ENCODE data around the gene GPR37L1.
"Not testable (repeated sequence)": the region's sequence is repeated elsewhere in the genome, so short reads cannot be mapped to it uniquely, and the experiment has no call there.

Gene GPR37L1

GRCh38 chr1:202163281-202164270 is 40.9 kb downstream of the GPR37L1 start:
- H3K36me3 ChIP-seq (ENCODE audit: control insufficient read depth in 2 of 2, insufficient read depth in 2 of 2, low read length in 2 of 2) = no peaks in the 10 kb centered on the region
- H3K27ac ChIP-seq (ENCODE audit: low read length) = no peak overlapping the region
- H3K9ac ChIP-seq (ENCODE audit: low read length in 2 of 2) = no peak overlapping the region
- H3K4me1 ChIP-seq (ENCODE audit: control insufficient read depth, insufficient read depth, low read length) = peaks cover 3% of the 10 kb centered on the region
- no peaks in the 10 kb centered on the region for H3K9me3 ChIP-seq (ENCODE audit: control insufficient read depth in 2 of 2, low read length in 2 of 2)
- peaks cover 0 to 2% of the 10 kb centered on the region in 2 donors for H3K27me3 ChIP-seq (ENCODE audit: control insufficient read depth in 1 of 2, insufficient read depth in 2 of 2, low read length in 2 of 2)
- H3K4me3 ChIP-seq (ENCODE audit: low read length in 2 of 2) = no peak overlapping the region

GRCh38 chr1:202164271-202165037 is 41.7 kb downstream of the GPR37L1 start:
- H3K27me3 ChIP-seq (ENCODE audit: control insufficient read depth in 1 of 2, insufficient read depth in 2 of 2, low read length in 2 of 2) = peaks cover 0 to 2% of the 10 kb centered on the region in 2 donors
- H3K4me1 ChIP-seq (ENCODE audit: control insufficient read depth, insufficient read depth, low read length) = peaks cover 3% of the 10 kb centered on the region
- no peak overlapping the region for H3K9ac ChIP-seq (ENCODE audit: low read length in 2 of 2)
- no peaks in the 10 kb centered on the region for H3K36me3 ChIP-seq (ENCODE audit: control insufficient read depth in 2 of 2, insufficient read depth in 2 of 2, low read length in 2 of 2)
- H3K27ac ChIP-seq (ENCODE audit: low read length) = no peak overlapping the region
- H3K9me3 ChIP-seq (ENCODE audit: control insufficient read depth in 2 of 2, low read length in 2 of 2) = no peaks in the 10 kb centered on the region
- H3K4me3 ChIP-seq (ENCODE audit: low read length in 2 of 2) = no peak overlapping the region

- H3K36me3 ChIP-seq (ENCODE audit: control insufficient read depth in 2 of 2, insufficient read depth in 2 of 2, low read length in 2 of 2) = no peaks in the 10 kb centered on the region
- H3K9ac ChIP-seq (ENCODE audit: low read length in 2 of 2) = no peak overlapping the region
- peaks cover 0 to 2% of the 10 kb centered on the region in 2 donors for H3K27me3 ChIP-seq (ENCODE audit: control insufficient read depth in 1 of 2, insufficient read depth in 2 of 2, low read length in 2 of 2)
- no peak overlapping the region for H3K27ac ChIP-seq (ENCODE audit: low read length)
- no peaks in the 10 kb centered on the region for H3K9me3 ChIP-seq (ENCODE audit: control insufficient read depth in 2 of 2, low read length in 2 of 2)
- peaks cover 3% of the 10 kb centered on the region for H3K4me1 ChIP-seq (ENCODE audit: control insufficient read depth, insufficient read depth, low read length)
- no peak overlapping the region for H3K4me3 ChIP-seq (ENCODE audit: low read length in 2 of 2)
Observed at GRCh38 chr1:202165267-202165941, 42.7 kb downstream of the GPR37L1 start.

GRCh38 chr1:202165942-202166843 is 43.5 kb downstream of the GPR37L1 start:
- no peaks in the 10 kb centered on the region for H3K36me3 ChIP-seq (ENCODE audit: control insufficient read depth in 2 of 2, insufficient read depth in 2 of 2, low read length in 2 of 2)
- no peak overlapping the region for H3K9ac ChIP-seq (ENCODE audit: low read length in 2 of 2)
- H3K27me3 ChIP-seq (ENCODE audit: control insufficient read depth in 1 of 2, insufficient read depth in 2 of 2, low read length in 2 of 2) = peaks cover 0 to 2% of the 10 kb centered on the region in 2 donors
- no peak overlapping the region for H3K4me3 ChIP-seq (ENCODE audit: low read length in 2 of 2)
- H3K4me1 ChIP-seq (ENCODE audit: control insufficient read depth, insufficient read depth, low read length) = peaks cover 3% of the 10 kb centered on the region
- H3K9me3 ChIP-seq (ENCODE audit: control insufficient read depth in 2 of 2, low read length in 2 of 2) = no peaks in the 10 kb centered on the region
- H3K27ac ChIP-seq (ENCODE audit: low read length) = no peak overlapping the region

GRCh38 chr1:202167054-202167453 is 44.3 kb downstream of the GPR37L1 start:
- not testable (repeated sequence) for H3K9ac ChIP-seq (ENCODE audit: low read length in 2 of 2); H3K4me3 ChIP-seq (ENCODE audit: low read length in 2 of 2); H3K9me3 ChIP-seq (ENCODE audit: control insufficient read depth in 2 of 2, low read length in 2 of 2); H3K36me3 ChIP-seq (ENCODE audit: control insufficient read depth in 2 of 2, insufficient read depth in 2 of 2, low read length in 2 of 2); H3K4me1 ChIP-seq (ENCODE audit: control insufficient read depth, insufficient read depth, low read length); H3K27me3 ChIP-seq (ENCODE audit: control insufficient read depth in 1 of 2, insufficient read depth in 2 of 2, low read length in 2 of 2); H3K27ac ChIP-seq (ENCODE audit: low read length)

GRCh38 chr1:202167708-202168415 is 45.1 kb downstream of the GPR37L1 start:
- Histone ChIP-seq H3K36me3 (ENCODE audit: control insufficient read depth in 2 of 2, insufficient read depth in 2 of 2, low read length in 2 of 2) (no peaks in the 10 kb centered on the region), H3K4me3 (ENCODE audit: low read length in 2 of 2) (no peak overlapping the region), H3K9me3 (ENCODE audit: control insufficient read depth in 2 of 2, low read length in 2 of 2) (no peaks in the 10 kb centered on the region), H3K9ac (ENCODE audit: low read length in 2 of 2) (no peak overlapping the region), H3K27me3 (ENCODE audit: control insufficient read depth in 1 of 2, insufficient read depth in 2 of 2, low read length in 2 of 2) (peaks cover 0 to 2% of the 10 kb centered on the region in 2 donors), H3K27ac (ENCODE audit: low read length) (no peak overlapping the region), H3K4me1 (ENCODE audit: control insufficient read depth, insufficient read depth, low read length) (peaks cover 3% of the 10 kb centered on the region)

GRCh38 chr1:202168861-202169260 is 46.1 kb downstream of the GPR37L1 start:
- Histone ChIP-seq H3K27ac (ENCODE audit: low read length) (no peak overlapping the region), H3K4me3 (ENCODE audit: low read length in 2 of 2) (no peak overlapping the region), H3K36me3 (ENCODE audit: control insufficient read depth in 2 of 2, insufficient read depth in 2 of 2, low read length in 2 of 2) (no peaks in the 10 kb centered on the region), H3K9me3 (ENCODE audit: control insufficient read depth in 2 of 2, low read length in 2 of 2) (no peaks in the 10 kb centered on the region), H3K9ac (ENCODE audit: low read length in 2 of 2) (no peak overlapping the region), H3K27me3 (ENCODE audit: control insufficient read depth in 1 of 2, insufficient read depth in 2 of 2, low read length in 2 of 2) (no peaks in the 10 kb centered on the region), H3K4me1 (ENCODE audit: control insufficient read depth, insufficient read depth, low read length) (peaks cover 3% of the 10 kb centered on the region)

- no peak overlapping the region for H3K27ac ChIP-seq (ENCODE audit: low read length)
- H3K4me1 ChIP-seq (ENCODE audit: control insufficient read depth, insufficient read depth, low read length) = peaks cover 3% of the 10 kb centered on the region
- no peaks in the 10 kb centered on the region for H3K36me3 ChIP-seq (ENCODE audit: control insufficient read depth in 2 of 2, insufficient read depth in 2 of 2, low read length in 2 of 2)
- no peaks in the 10 kb centered on the region for H3K27me3 ChIP-seq (ENCODE audit: control insufficient read depth in 1 of 2, insufficient read depth in 2 of 2, low read length in 2 of 2)
- H3K4me3 ChIP-seq (ENCODE audit: low read length in 2 of 2) = no peak overlapping the region
- no peaks in the 10 kb centered on the region for H3K9me3 ChIP-seq (ENCODE audit: control insufficient read depth in 2 of 2, low read length in 2 of 2)
- H3K9ac ChIP-seq (ENCODE audit: low read length in 2 of 2) = no peak overlapping the region
Observed at GRCh38 chr1:202170726-202171125, 48.0 kb downstream of the GPR37L1 start.

GRCh38 chr1:202171292-202172014 is 48.7 kb downstream of the GPR37L1 start:
- H3K4me3 ChIP-seq (ENCODE audit: low read length in 2 of 2) = no peak overlapping the region
- H3K9ac ChIP-seq (ENCODE audit: low read length in 2 of 2) = no peak overlapping the region
- peaks cover 3% of the 10 kb centered on the region for H3K4me1 ChIP-seq (ENCODE audit: control insufficient read depth, insufficient read depth, low read length)
- H3K9me3 ChIP-seq (ENCODE audit: control insufficient read depth in 2 of 2, low read length in 2 of 2) = no peaks in the 10 kb centered on the region
- no peak overlapping the region for H3K27ac ChIP-seq (ENCODE audit: low read length)
- H3K27me3 ChIP-seq (ENCODE audit: control insufficient read depth in 1 of 2, insufficient read depth in 2 of 2, low read length in 2 of 2) = no peaks in the 10 kb centered on the region
- H3K36me3 ChIP-seq (ENCODE audit: control insufficient read depth in 2 of 2, insufficient read depth in 2 of 2, low read length in 2 of 2) = no peaks in the 10 kb centered on the region
